A549 (cell line): ENCODE results near the gene FST. TPM values are rescaled to one million over a fixed set of nuclear protein-coding genes. Genes with fewer than 3 reads are reported as not detected.
A peak's percentile ranks its signal among the peaks of the same experiment; 100 is the strongest.

Source experiments
- ATAC-seq, 2 experiments: fragments of 200-7000 bp in 1 of 2; fragments of >200 bp in 1 of 2; cut with Nextera tagmentation in 1 of 2; cut with Tn5 transposase in 1 of 2; 3 replicates each; pipeline versions ENCODE4 v1.8.0 to v1.9.1; 2018 to 2020; ENCODE audit warnings: mild to moderate bottlenecking in 1 of 2, moderate library complexity in 1 of 2
- CTCF ChIA-PET: fragments of 300-600 bp; sonication (Branson Sonifier 250); formaldehyde crosslinking; extraction: SDS; loops from one replicate; lab custom pipeline; 2021; ENCODE audit warnings: antibody characterized with exemption, inconsistent platforms; lab: Yijun Ruan, JAX
- POLR2A ChIA-PET: fragments of 350-600 bp; formaldehyde crosslinking; extraction: SDS; loops from one replicate; lab custom pipeline; 2021; ENCODE audit warnings: antibody characterized with exemption, inconsistent platforms; lab: Yijun Ruan, JAX
- DNase-seq, 2 experiments: peaks; one replicate each; pipeline versions ENCODE4 v3.0.0 to v3.0.0-alpha.2; 2011 to 2016; ENCODE audit warnings: low read depth in 1 of 2, low spot score in 1 of 2
- FAIRE-seq: peaks from 2 replicates; lab custom pipeline; 2011; peaks lifted over from hg19 to GRCh38; lab: Jason Lieb, UNC
- H3K27ac ChIP-seq, 2 experiments: fragments of >200 bp; sonication (Bioruptor Twin); formaldehyde crosslinking; 3 replicates each; pipeline ENCODE4 v1.5.1; 2016 to 2017
- H3K4me1 ChIP-seq: fragments of >200 bp; sonication (Bioruptor Twin); formaldehyde crosslinking; 3 replicates; pipeline ENCODE4 v1.6.1; 2016
- H3K4me2 ChIP-seq: fragments of >200 bp; sonication (Bioruptor Twin); formaldehyde crosslinking; 3 replicates; pipeline ENCODE4 v1.6.1; 2016
- H3K4me3 ChIP-seq: fragments of >200 bp; sonication (Bioruptor Twin); formaldehyde crosslinking; 3 replicates; pipeline ENCODE4 v1.5.1; 2016
- H3K9me3 ChIP-seq: fragments of >200 bp; sonication (Bioruptor Twin); formaldehyde crosslinking; 3 replicates; pipeline ENCODE4 v1.6.1; 2016
- BHLHE40 ChIP-seq: IDR thresholded peaks from 2 replicates; pipeline ENCODE4 v1.6.1; 2012; ENCODE audit warnings: low read depth, low read length, inconsistent platforms
- CBX8 ChIP-seq: fragments of 200-600 bp; sonication (generic); IDR thresholded peaks from 2 replicates; pipeline ENCODE4 v1.6.1; 2016
- CHD2 ChIP-seq: fragments of 150-350 bp; IDR thresholded peaks from 2 replicates; pipeline ENCODE4 v1.6.1; 2014; ENCODE audit warnings: low read length; ENCODE audit not compliant: partially characterized antibody
- EHF ChIP-seq: fragments of 250-450 bp; sonication (Bioruptor Pico); IDR thresholded peaks from 2 replicates; pipeline ENCODE4 v1.5.0; 2020; ENCODE audit warnings: mild to moderate bottlenecking
- EP300 ChIP-seq, 2 experiments: fragments of >200 bp; sonication (Bioruptor Twin); formaldehyde crosslinking; IDR thresholded peaks; 2 replicates in 1 of 2; 3 replicates in 1 of 2; pipeline ENCODE4 v1.6.1; 2016 to 2017
- ESRRA ChIP-seq: fragments of 150-350 bp; IDR thresholded peaks from 2 replicates; pipeline ENCODE4 v1.6.1; 2014; ENCODE audit warnings: mild to moderate bottlenecking, low read length, borderline replicate concordance
- FOSL2 ChIP-seq, 2 experiments: fragments of 450-650 bp in 1 of 2; fragments of >200 bp in 1 of 2; sonication (Bioruptor Twin) in 1 of 2; formaldehyde crosslinking; IDR thresholded peaks; 2 replicates each; pipeline versions ENCODE4 v1.5.0 to v1.6.1; 2016 to 2020; ENCODE audit warnings: mild to moderate bottlenecking in 1 of 2, moderate library complexity in 1 of 2
- HDAC2 ChIP-seq: fragments of 200-600 bp; sonication (generic); IDR thresholded peaks from 2 replicates; pipeline ENCODE4 v1.6.1; 2016
- HOXA7 ChIP-seq: fragments of 250-450 bp; sonication (Bioruptor Pico); IDR thresholded peaks from 2 replicates; pipeline ENCODE4 v1.5.0; 2020; ENCODE audit warnings: mild to moderate bottlenecking, moderate library complexity
- HOXB5 ChIP-seq: fragments of 250-450 bp; sonication (Bioruptor Pico); IDR thresholded peaks from 2 replicates; pipeline ENCODE4 v1.5.0; 2020; ENCODE audit warnings: mild to moderate bottlenecking, moderate library complexity
- JUN ChIP-seq, 2 experiments: fragments of >200 bp; sonication (Bioruptor Twin); formaldehyde crosslinking; IDR thresholded peaks; 2 replicates in 1 of 2; 3 replicates in 1 of 2; pipeline ENCODE4 v1.6.1; 2016 to 2017
- KDM5A ChIP-seq: fragments of 200-600 bp; sonication (generic); IDR thresholded peaks from 2 replicates; pipeline ENCODE4 v1.6.1; 2016; ENCODE audit warnings: antibody characterized with exemption, mild to moderate bottlenecking
- MAZ ChIP-seq: fragments of 150-350 bp; IDR thresholded peaks from 2 replicates; pipeline ENCODE4 v1.6.1; 2014; ENCODE audit warnings: antibody characterized with exemption, low read depth, low read length, borderline replicate concordance
- MYC ChIP-seq: IDR thresholded peaks from 2 replicates; pipeline ENCODE4 v1.6.1; 2012; ENCODE audit warnings: mild to moderate bottlenecking, inconsistent platforms, low read length, improper control_type of control experiment, borderline replicate concordance
- NFE2L2 ChIP-seq: fragments of 150-350 bp; conservative IDR thresholded peaks from 2 replicates; pipeline ENCODE4 v1.6.1; 2014; ENCODE audit warnings: low read length
- NPAS2 ChIP-seq: fragments of 250-450 bp; sonication (Bioruptor Pico); IDR thresholded peaks from 2 replicates; pipeline ENCODE4 v1.8.0; 2022; ENCODE audit warnings: mild to moderate bottlenecking, moderate library complexity, borderline replicate concordance
- POLR2A ChIP-seq: IDR thresholded peaks from 2 replicates; pipeline ENCODE4 v1.6.1; 2012; ENCODE audit warnings: mild to moderate bottlenecking, low read length
- RAD21 ChIP-seq, 2 experiments: fragments of >200 bp in 1 of 2; sonication (Bioruptor Twin) in 1 of 2; formaldehyde crosslinking in 1 of 2; IDR thresholded peaks in 1 of 2; conservative IDR thresholded peaks in 1 of 2; 2 replicates in 1 of 2; 3 replicates in 1 of 2; pipeline ENCODE4 v1.6.1; 2012 to 2018; ENCODE audit warnings: inconsistent platforms in 1 of 2
- RARB ChIP-seq: fragments of 250-450 bp; sonication (Bioruptor Pico); IDR thresholded peaks from 2 replicates; pipeline ENCODE4 v1.8.0; 2021; ENCODE audit warnings: mild to moderate bottlenecking, moderate library complexity
- REST ChIP-seq: fragments of 200-600 bp; sonication (generic); IDR thresholded peaks from 2 replicates; pipeline ENCODE4 v1.6.1; 2016; ENCODE audit warnings: antibody characterized with exemption, mild to moderate bottlenecking, moderate library complexity
- RFX5 ChIP-seq: fragments of 450-650 bp; IDR thresholded peaks from 2 replicates; pipeline ENCODE4 v1.7.1; 2014; ENCODE audit warnings: antibody characterized with exemption, mild to moderate bottlenecking, moderate library complexity
- SMC3 ChIP-seq: fragments of >200 bp; sonication (Bioruptor Twin); formaldehyde crosslinking; IDR thresholded peaks from 3 replicates; pipeline ENCODE4 v1.6.1; 2018; ENCODE audit warnings: inconsistent platforms
- SREBF2 ChIP-seq: fragments of 450-650 bp; IDR thresholded peaks from 2 replicates; pipeline ENCODE4 v1.6.1; 2014; ENCODE audit warnings: mild to moderate bottlenecking, moderate library complexity
- TFCP2L1 ChIP-seq: fragments of 250-450 bp; sonication (Bioruptor Pico); IDR thresholded peaks from 2 replicates; pipeline ENCODE4 v1.5.0; 2021; ENCODE audit warnings: mild to moderate bottlenecking
- TP53 ChIP-seq: fragments of 250-450 bp; sonication (Bioruptor Pico); IDR thresholded peaks from 2 replicates; pipeline ENCODE4 v1.5.0; 2021; ENCODE audit warnings: mild to moderate bottlenecking, moderate library complexity
- ZC3H11A ChIP-seq: fragments of 450-650 bp; IDR thresholded peaks from 2 replicates; pipeline ENCODE4 v1.6.1; 2014; ENCODE audit warnings: antibody characterized with exemption, mild to moderate bottlenecking
- ZNF302 ChIP-seq: fragments of 250-450 bp; sonication (Bioruptor Pico); IDR thresholded peaks from 2 replicates; pipeline ENCODE4 v1.9.0; 2021; ENCODE audit warnings: inconsistent platforms, mild to moderate bottlenecking, moderate library complexity
- ZSCAN20 ChIP-seq: fragments of 250-450 bp; sonication (Bioruptor Pico); IDR thresholded peaks from 2 replicates; pipeline ENCODE4 v1.8.0; 2022; ENCODE audit warnings: mild to moderate bottlenecking, moderate library complexity
- WGBS: methylation state at CpG from one replicate; pipeline ENCODE4 v1.1.6; 2017; ENCODE audit errors: missing lambda C conversion rate; 5-methylcytosine and 5-hydroxymethylcytosine counted together
- polyA plus RNA-seq, 4 experiments: library from polyadenylated mRNA; depleted of rRNA in 3 of 4; stranded (reverse); fragments of >200 nt; fragmentation: RNase III in 1 of 4; extraction: RNeasy Plus Mini Kit Qiagen cat#74134 plus additional on column Dnase treatment in 1 of 4; gene quantifications; 2 replicates in 3 of 4; 3 replicates in 1 of 4; pipeline ENCODE4 v1.2.3, GENCODE V29; 2011 to 2017

FST gene
- polyA plus RNA-seq, 2 of the 4 experiments (the other 2 are of a cell fraction), result 3.8 to 10.1 TPM

- H3K27ac ChIP-seq, result peak overlapping the region; percentile 67 to 84
- ATAC-seq, result no peak
- 2% methylated on average over 7 of the region's 7 CpGs for WGBS
- POLR2A ChIA-PET, result interaction anchor here (0.7 kb wide), 2 partner anchors 440 to 503 kb away, joined by 4 to 10 read pairs; no protein-coding TSS in a partner anchor
- no peaks in the 10 kb centered on the region for H3K9me3 ChIP-seq
- CTCF ChIA-PET, result interaction anchor here (0.9 to 2.6 kb wide), 6 partner anchors 53 to 748 kb away, joined by 3 to 9 read pairs (median 4); no protein-coding TSS in a partner anchor
- no peak for FAIRE-seq
- peak overlapping the region; percentile 61 for H3K4me3 ChIP-seq
- no peak for DNase-seq
- H3K4me1 ChIP-seq, result peaks cover 8% of the 10 kb centered on the region; the same call in 1 of the 3 replicates
- peak overlapping the region; percentile 96 for H3K4me2 ChIP-seq
- no peak for TF ChIP-seq FOSL2 (IDR thresholded peaks at IDR 0.05)
- no peak for TF ChIP-seq FOSL2 (CRISPR knock-in tag; IDR thresholded peaks at IDR 0.05)
- TF ChIP-seq ZC3H11A, result no peak
- no peak for TF ChIP-seq MYC
- TF ChIP-seq EHF (CRISPR knock-in tag), result no peak
- no peak for TF ChIP-seq HOXB5
- no peak for TF ChIP-seq CBX8
- TF ChIP-seq TFCP2L1, result no peak
- TF ChIP-seq REST, result 0 out of 2 replicates have a peak, but pooled peaks have one; percentile 7
- no peak for TF ChIP-seq POLR2A
- TF ChIP-seq, all 56 proteins: peak for 1
Observed at GRCh38 chr5:53481159-53481886, 894 bp downstream of the FST start.

- POLR2A ChIA-PET, result interaction anchor here (0.7 kb wide), 1 partner anchor 439 kb away, joined by 10 read pairs; no protein-coding TSS in a partner anchor
- no peak for TF ChIP-seq CBX8
- no peak for TF ChIP-seq KDM5A
- TF ChIP-seq EP300 (IDR thresholded peaks at IDR 0.05), result no peak
- TF ChIP-seq HOXB5, result no peak
- peak in 1 of 2 experiments; percentile 23; a peak in 1 of 5 replicates for TF ChIP-seq JUN (IDR thresholded peaks at IDR 0.05)
- TF ChIP-seq ZNF302 (CRISPR knock-in tag), result no peak
- no peak for TF ChIP-seq RARB (CRISPR knock-in tag)
- TF ChIP-seq HOXA7 (CRISPR knock-in tag), result no peak
- no peak for TF ChIP-seq MAZ
- TF ChIP-seq NPAS2 (CRISPR knock-in tag), result no peak
- TF ChIP-seq RAD21 (conservative IDR thresholded peaks at IDR 0.05 in 1 of 2, IDR thresholded peaks at IDR 0.05 in 1 of 2), result peak; percentile 13 to 22; a peak in 1 of 5 replicates
- no peak for TF ChIP-seq RFX5
- TF ChIP-seq ZC3H11A, result no peak
- TF ChIP-seq NFE2L2, result no peak
- TF ChIP-seq CHD2, result no peak
- TF ChIP-seq SMC3, result peak; percentile 34; the same call in 1 of the 3 replicates
- no peak for TF ChIP-seq BHLHE40
- TF ChIP-seq HDAC2, result no peak
- no peak for TF ChIP-seq TP53 (CRISPR knock-in tag)
- 0 out of 2 replicates have a peak, but pooled peaks have one; percentile 29 for TF ChIP-seq REST
- no peak for TF ChIP-seq SREBF2
- no peak for TF ChIP-seq ZSCAN20 (CRISPR knock-in tag)
- TF ChIP-seq ESRRA, result no peak
Observed at GRCh38 chr5:53481887-53482716, 1.7 kb downstream of the FST start.

More at GRCh38 chr5:53481887-53482716, 1.7 kb downstream of the FST start:
- ATAC-seq (peak; percentile 56 to 74), DNase-seq (peak; percentile 64 to 66), FAIRE-seq (no peak)
- H3K4me1 ChIP-seq, result peaks cover 8% of the 10 kb centered on the region; the same call in 1 of the 3 replicates
- CTCF ChIA-PET, result interaction anchor here (0.9 to 2.6 kb wide), 6 partner anchors 54 to 747 kb away, joined by 3 to 9 read pairs (median 3); no protein-coding TSS in a partner anchor
- H3K4me3 ChIP-seq, result peak overlapping the region; percentile 61
- 6% methylated on average over 36 of the region's 36 CpGs for WGBS
- peak overlapping the region; percentile 96 for H3K4me2 ChIP-seq
- peak overlapping the region; percentile 47 to 73 for H3K27ac ChIP-seq
- no peaks in the 10 kb centered on the region for H3K9me3 ChIP-seq
